KMS-11 (cell line): Measurements from ENCODE around the gene TRPM1.
"Not testable (repeated sequence)": the region's sequence is repeated elsewhere in the genome, so short reads cannot be mapped to it uniquely, and the experiment has no call there.

ENCODE experiments used
- H2AFZ ChIP-seq: fragments of 200-600 bp; sonication (generic); 2 replicates; pipeline ENCODE4 v1.6.1; 2016; ENCODE audit warnings: antibody characterized with exemption, mixed run types, low read depth
- H3K27ac ChIP-seq: fragments of 200-600 bp; sonication (generic); 2 replicates; pipeline ENCODE4 v1.6.1; 2016; ENCODE audit warnings: mild to moderate bottlenecking, mixed run types
- H3K27me3 ChIP-seq: fragments of 200-600 bp; sonication (generic); 2 replicates; pipeline ENCODE4 v1.6.1; 2017; ENCODE audit warnings: mild to moderate bottlenecking, low read depth, mixed run types, moderate library complexity; ENCODE audit not compliant: insufficient read depth
- H3K36me3 ChIP-seq: fragments of 200-600 bp; sonication (generic); 2 replicates; pipeline ENCODE4 v1.6.1; 2017; ENCODE audit warnings: mild to moderate bottlenecking, mixed run types; ENCODE audit not compliant: insufficient read depth
- H3K4me1 ChIP-seq: fragments of 200-600 bp; sonication (generic); 2 replicates; pipeline ENCODE4 v1.6.1; 2016; ENCODE audit warnings: mild to moderate bottlenecking, low read depth, mixed run types; ENCODE audit not compliant: poor library complexity, severe bottlenecking
- H3K4me2 ChIP-seq: fragments of 200-600 bp; sonication (generic); 2 replicates; pipeline ENCODE4 v1.7.0; 2016; ENCODE audit warnings: mild to moderate bottlenecking, mixed run types
- H3K4me3 ChIP-seq: fragments of 200-600 bp; sonication (generic); IDR thresholded peaks from 2 replicates; pipeline ENCODE4 v1.6.1; 2017; ENCODE audit warnings: low read depth, low read length, mixed read lengths; ENCODE audit not compliant: insufficient read depth
- H3K79me2 ChIP-seq: fragments of 200-600 bp; sonication (generic); 2 replicates; pipeline ENCODE4 v1.6.1; 2016; ENCODE audit warnings: low read depth, mixed run types; ENCODE audit not compliant: insufficient read depth
- H3K9ac ChIP-seq: fragments of 200-600 bp; sonication (generic); 2 replicates; pipeline ENCODE4 v1.6.1; 2016; ENCODE audit warnings: mild to moderate bottlenecking, mixed run types
- H4K20me1 ChIP-seq: fragments of 200-600 bp; sonication (generic); 2 replicates; pipeline ENCODE4 v1.6.1; 2016; ENCODE audit warnings: mild to moderate bottlenecking, mixed run types; ENCODE audit not compliant: insufficient read depth
- CTCF ChIP-seq: fragments of 200-600 bp; sonication (generic); conservative IDR thresholded peaks from 2 replicates; pipeline ENCODE4 v1.6.1; 2017; ENCODE audit warnings: low read depth, mild to moderate bottlenecking, antibody characterized with exemption, low read length, moderate library complexity, mixed read lengths

The TRPM1 gene

GRCh38 chr15:31090766-31091165 lies 10.8 kb downstream of the TRPM1 start:
- no peaks in the 10 kb centered on the region for H4K20me1 ChIP-seq
- no peak for TF ChIP-seq CTCF
- no peaks in the 10 kb centered on the region for H3K27me3 ChIP-seq
- no peaks in the 10 kb centered on the region for H3K79me2 ChIP-seq
- H3K4me1 ChIP-seq, result peaks cover 10% of the 10 kb centered on the region
- H3K36me3 ChIP-seq, result no peaks in the 10 kb centered on the region
- no peak overlapping the region for H3K4me3 ChIP-seq
- H3K27ac ChIP-seq, result no peak overlapping the region
- no peak overlapping the region for H2AFZ ChIP-seq
- H3K9ac ChIP-seq, result no peak overlapping the region
- H3K4me2 ChIP-seq, result no peak overlapping the region

GRCh38 chr15:31089368-31090047 lies 12.0 kb downstream of the TRPM1 start:
- no peak overlapping the region for H3K4me3 ChIP-seq
- H3K4me2 ChIP-seq, result no peak overlapping the region
- H4K20me1 ChIP-seq, result no peaks in the 10 kb centered on the region
- TF ChIP-seq CTCF, result no peak
- no peaks in the 10 kb centered on the region for H3K27me3 ChIP-seq
- no peaks in the 10 kb centered on the region for H3K36me3 ChIP-seq
- H2AFZ ChIP-seq, result no peak overlapping the region
- H3K79me2 ChIP-seq, result no peaks in the 10 kb centered on the region
- no peak overlapping the region for H3K9ac ChIP-seq
- H3K4me1 ChIP-seq, result peaks cover 22% of the 10 kb centered on the region
- no peak overlapping the region for H3K27ac ChIP-seq

- Histone ChIP-seq H3K79me2 (no peaks in the 10 kb centered on the region), H3K36me3 (no peaks in the 10 kb centered on the region), H3K27me3 (no peaks in the 10 kb centered on the region), H3K27ac (no peak overlapping the region), H4K20me1 (no peaks in the 10 kb centered on the region), H3K4me3 (no peak overlapping the region), H3K4me2 (no peak overlapping the region), H3K9ac (no peak overlapping the region), H2AFZ (no peak overlapping the region), H3K4me1 (peaks cover 29% of the 10 kb centered on the region)
- no peak for TF ChIP-seq CTCF
Measured at GRCh38 chr15:31088672-31089367, 12.7 kb downstream of the TRPM1 start.

- not testable (repeated sequence) for H3K4me3 ChIP-seq, H4K20me1 ChIP-seq, H2AFZ ChIP-seq, H3K36me3 ChIP-seq, H3K4me2 ChIP-seq, H3K27ac ChIP-seq, H3K79me2 ChIP-seq, H3K9ac ChIP-seq, H3K27me3 ChIP-seq
- peaks cover 37% of the 10 kb centered on the region for H3K4me1 ChIP-seq
Measured at GRCh38 chr15:31088041-31088440, 13.5 kb downstream of the TRPM1 start.

- H3K9ac ChIP-seq, result no peak overlapping the region
- H3K4me1 ChIP-seq, result peaks cover 54% of the 10 kb centered on the region
- no peak overlapping the region for H2AFZ ChIP-seq
- H3K4me3 ChIP-seq, result no peak overlapping the region
- H3K27me3 ChIP-seq, result no peaks in the 10 kb centered on the region
- no peak overlapping the region for H3K27ac ChIP-seq
- no peak overlapping the region for H3K4me2 ChIP-seq
- H3K79me2 ChIP-seq, result no peaks in the 10 kb centered on the region
- H3K36me3 ChIP-seq, result no peaks in the 10 kb centered on the region
- TF ChIP-seq CTCF, result no peak
- no peaks in the 10 kb centered on the region for H4K20me1 ChIP-seq
Measured at GRCh38 chr15:31086344-31086743, 15.2 kb downstream of the TRPM1 start.
